HG02885 (cell line): Measurements from ENCODE around the gene MACO1.
"Not testable (repeated sequence)": the region's sequence is repeated elsewhere in the genome, so short reads cannot be mapped to it uniquely, and the experiment has no call there.

ENCODE experiments used
- ATAC-seq: cut with Tn5 transposase; IDR thresholded peaks from one replicate; pipeline ENCODE4 v1.9.1; 2021; ENCODE audit warnings: mild to moderate bottlenecking; ENCODE audit not compliant: unreplicated experiment, poor library complexity

MACO1 gene

GRCh38 chr1:25484533-25484932 lies 53.8 kb downstream of the MACO1 start:
- ATAC-seq, result no peak

GRCh38 chr1:25485536-25486411 lies 55.1 kb downstream of the MACO1 start:
- ATAC-seq, result no peak

GRCh38 chr1:25486602-25487001 lies 55.9 kb downstream of the MACO1 start:
- ATAC-seq, result no peak

- no peak for ATAC-seq
Measured at GRCh38 chr1:25487628-25488027, 56.9 kb downstream of the MACO1 start.

GRCh38 chr1:25492323-25492722 lies 61.6 kb downstream of the MACO1 start:
- no peak for ATAC-seq

GRCh38 chr1:25494952-25495351 lies 64.3 kb downstream of the MACO1 start:
- ATAC-seq, result no peak

GRCh38 chr1:25500694-25501093 lies 70.0 kb downstream of the MACO1 start:
- ATAC-seq, result no peak

GRCh38 chr1:25501235-25502058 lies 70.8 kb downstream of the MACO1 start:
- no peak for ATAC-seq

GRCh38 chr1:25502957-25503356 lies 72.3 kb downstream of the MACO1 start:
- ATAC-seq, result no peak

GRCh38 chr1:25503551-25504426 lies 73.1 kb downstream of the MACO1 start:
- ATAC-seq, result no peak

GRCh38 chr1:25504706-25505595 lies 74.3 kb downstream of the MACO1 start:
- ATAC-seq, result no peak

- no peak for ATAC-seq
Measured at GRCh38 chr1:25505656-25506385, 75.1 kb downstream of the MACO1 start.

- not testable (repeated sequence) for ATAC-seq
Measured at GRCh38 chr1:25506566-25507463, 76.1 kb downstream of the MACO1 start.

GRCh38 chr1:25513666-25514065 lies 83.0 kb downstream of the MACO1 start:
- ATAC-seq, result no peak

- no peak for ATAC-seq
Measured at GRCh38 chr1:25515033-25515432, 84.3 kb downstream of the MACO1 start.

GRCh38 chr1:25516686-25517085 lies 86.0 kb downstream of the MACO1 start:
- no peak for ATAC-seq

GRCh38 chr1:25517476-25518394 lies 87.0 kb downstream of the MACO1 start:
- ATAC-seq, result no peak
